Measurements from ENCODE around the gene SPAG5. TPM values are rescaled to one million over a fixed set of nuclear protein-coding genes. Genes with fewer than 3 reads are reported as not detected.
A peak's percentile ranks its signal among the peaks of the same experiment; 100 is the strongest.

SPAG5 gene
- total and polyA plus RNA-seq, 11 donors: 0.39 to 11.6 (median 1.2) TPM

GRCh38 chr17:28635506-28635905 lies 36.7 kb upstream of the SPAG5 start:
- ATAC-seq (no peak), DNase-seq (no peak)
- intact Hi-C loops (cut with DNase I): no loop called here
- TF ChIP-seq POLR2A (IDR thresholded peaks at IDR 0.05): no peak
- TF ChIP-seq CTCF (IDR thresholded peaks at IDR 0.05): no peak
- Histone ChIP-seq H3K36me3 (peaks cover 0 to 100% (median 100%) of the 10 kb centered on the region in 9 donors), H3K27ac (no peak overlapping the region), H3K9me3 (no peaks in the 10 kb centered on the region), H3K4me3 (no peak overlapping the region), H3K27me3 (no peaks in the 10 kb centered on the region), H3K4me1 (no peaks in the 10 kb centered on the region)
- 93 to 100% (median 97%) methylated on average over 1 of the region's 1 CpG for WGBS, 4 donors

- intact Hi-C loops (cut with DNase I): no loop called here
- no peaks in the 10 kb centered on the region for H3K9me3 ChIP-seq
- TF ChIP-seq CTCF (IDR thresholded peaks at IDR 0.05) (no peak), POLR2A (IDR thresholded peaks at IDR 0.05) (no peak)
- no peak overlapping the region for H3K27ac ChIP-seq
- DNase-seq (no peak), ATAC-seq (no peak)
- H3K4me1 ChIP-seq: no peaks in the 10 kb centered on the region
- H3K36me3 ChIP-seq: peaks cover 0 to 100% (median 100%) of the 10 kb centered on the region in 9 donors
- 84 to 89% (median 86%) methylated on average over 12 to 14 of the region's 14 CpGs for WGBS, 4 donors
- H3K27me3 ChIP-seq: no peaks in the 10 kb centered on the region
- no peak overlapping the region for H3K4me3 ChIP-seq
Observed at GRCh38 chr17:28634206-28634865, 35.5 kb upstream of the SPAG5 start.

GRCh38 chr17:28626818-28627217 lies 28.0 kb upstream of the SPAG5 start:
- Histone ChIP-seq H3K4me1 (peaks cover 0 to 16% (median 0%) of the 10 kb centered on the region in 12 donors), H3K27ac (no peak overlapping the region), H3K9me3 (no peaks in the 10 kb centered on the region), H3K4me3 (no peak overlapping the region), H3K36me3 (peaks cover 2 to 99% (median 93%) of the 10 kb centered on the region in 9 donors), H3K27me3 (no peaks in the 10 kb centered on the region)
- WGBS, 4 donors: 88 to 96% (median 90%) methylated on average over 4 of the region's 4 CpGs
- intact Hi-C loops (cut with DNase I): no loop called here
- no peak for ATAC-seq
- DNase-seq: no peak
- TF ChIP-seq CTCF (IDR thresholded peaks at IDR 0.05) (no peak), POLR2A (IDR thresholded peaks at IDR 0.05) (no peak)

GRCh38 chr17:28624148-28624547 lies 25.3 kb upstream of the SPAG5 start:
- Histone ChIP-seq H3K27me3 (no peaks in the 10 kb centered on the region), H3K4me3 (no peak overlapping the region), H3K9me3 (no peaks in the 10 kb centered on the region), H3K4me1 (peaks cover 0 to 16% (median 0%) of the 10 kb centered on the region in 12 donors), H3K36me3 (peaks cover 2 to 99% (median 93%) of the 10 kb centered on the region in 9 donors), H3K27ac (peak overlapping the region in 8 of 12 donors; percentile 4 to 64 (median 27))
- DNase-seq: no peak
- WGBS, 4 donors: 81 to 93% (median 86%) methylated on average over 2 of the region's 2 CpGs
- intact Hi-C loops (cut with DNase I): no loop called here
- no peak for TF ChIP-seq CTCF (IDR thresholded peaks at IDR 0.05)
- ATAC-seq: peak in 2 of 4 donors; percentile 32 to 41

Data from heart left ventricle (tissue), 16 donors.